ENCODE measurements around the gene ILRUN. TPM values are rescaled to one million over a fixed set of nuclear protein-coding genes. Genes with fewer than 3 reads are reported as not detected.
A peak's percentile ranks its signal among the peaks of the same experiment; 100 is the strongest.

Gene ILRUN
- total and polyA plus RNA-seq, 9 of the 15 experiments (the other 6 are each of a cell fraction or from before 2014, with no cell fraction given) = 24.9 to 78.9 (median 53.4) TPM

- TF ChIP-seq ZNF695 (CRISPR knock-in tag; IDR thresholded peaks at IDR 0.05) (no peak), SAP30 (IDR thresholded peaks at IDR 0.05; ENCODE audit: borderline replicate concordance, insufficient read depth, low read depth, low read length, poor library complexity, severe bottlenecking) (no peak), TRIM24 (IDR thresholded peaks at IDR 0.05) (peak; percentile 5 to 38; a peak in 1 of 4 replicates), SMC3 (conservative IDR thresholded peaks at IDR 0.05; ENCODE audit: insufficient read depth, low read depth, low read length) (no peak), SIRT6 (IDR thresholded peaks at IDR 0.05; ENCODE audit: low read depth, low read length) (no peak), XRCC4 (IDR thresholded peaks at IDR 0.05; ENCODE audit: extremely low read depth, insufficient read depth, insufficient read length) (no peak), SOX6 (IDR thresholded peaks at IDR 0.05) (peak; percentile 52), TSC22D4 (tag; IDR thresholded peaks at IDR 0.05) (no peak), ZMIZ1 (IDR thresholded peaks at IDR 0.05; ENCODE audit: low read depth in 2 of 2, low read length in 2 of 2) (no peak), SUPT5H (IDR thresholded peaks at IDR 0.05) (no peak), E2F5 (CRISPR knock-in tag; IDR thresholded peaks at IDR 0.05) (no peak), HOMEZ (CRISPR knock-in tag; IDR thresholded peaks at IDR 0.05) (no peak), KDM5B (IDR thresholded peaks at IDR 0.05; ENCODE audit: insufficient replicate concordance, low read depth, low read length) (no peak), HCFC1 (IDR thresholded peaks at IDR 0.05; ENCODE audit: low read depth, low read length) (no peak), MAFK (IDR thresholded peaks at IDR 0.05; ENCODE audit: low read length) (no peak), TOE1 (IDR thresholded peaks at IDR 0.05; ENCODE audit: borderline replicate concordance) (no peak), TOE1 (CRISPR knock-in tag; IDR thresholded peaks at IDR 0.05; ENCODE audit: borderline replicate concordance, low read depth) (no peak), NR1H2 (CRISPR knock-in tag; IDR thresholded peaks at IDR 0.05) (no peak), ZBTB17 (CRISPR knock-in tag; IDR thresholded peaks at IDR 0.05) (no peak), UBTF (IDR thresholded peaks at IDR 0.05; ENCODE audit: borderline replicate concordance in 1 of 2, low read depth in 2 of 2, low read length in 2 of 2) (no peak), BRD4 (IDR thresholded peaks at IDR 0.05) (no peak), PHTF2 (CRISPR knock-in tag; IDR thresholded peaks at IDR 0.05) (no peak)
Measured at GRCh38 chr6:34714663-34715062, 18.1 kb upstream of the ILRUN start (continued).

Data from K562 (cell line).